NCI-H510A (cell line): ENCODE results near the gene PHPT1.
"Not testable (repeated sequence)": the region's sequence is repeated elsewhere in the genome, so short reads cannot be mapped to it uniquely, and the experiment has no call there.

Experiments used
- DNase-seq: peaks from one replicate; lab custom pipeline; 2025; lab: John Stamatoyannopoulos, UW

PHPT1 gene

GRCh38 chr9:136837146-136837855 is 11.9 kb upstream of the PHPT1 start:
- DNase-seq = no peak

- not testable (repeated sequence) for DNase-seq
Observed at GRCh38 chr9:136837856-136838277, 11.3 kb upstream of the PHPT1 start.

GRCh38 chr9:136838314-136839228 is 10.6 kb upstream of the PHPT1 start:
- DNase-seq = no peak

GRCh38 chr9:136839229-136840139 is 9.7 kb upstream of the PHPT1 start:
- no peak for DNase-seq

- DNase-seq = peak; percentile 24
Observed at GRCh38 chr9:136840140-136840876, 8.9 kb upstream of the PHPT1 start.

GRCh38 chr9:136840877-136841645 is 8.1 kb upstream of the PHPT1 start:
- peak; percentile 82 for DNase-seq

GRCh38 chr9:136841646-136842379 is 7.4 kb upstream of the PHPT1 start:
- DNase-seq = peak; percentile 48

GRCh38 chr9:136842380-136842948 is 6.7 kb upstream of the PHPT1 start, which contains the start of gene AJM1:
Gene AJM1 (plus strand): TSS chr9:136842478. CDS start chr9:136844415, 1,937 bp downstream.
- DNase-seq = peak; percentile 30

- DNase-seq = not testable (repeated sequence)
Observed at GRCh38 chr9:136843159-136843800, 5.9 kb upstream of the PHPT1 start.

GRCh38 chr9:136843801-136844740 is 5.1 kb upstream of the PHPT1 start:
- not testable (repeated sequence) for DNase-seq

- DNase-seq = no peak
Observed at GRCh38 chr9:136844761-136845464, 4.3 kb upstream of the PHPT1 start.

GRCh38 chr9:136845465-136846260 is 3.5 kb upstream of the PHPT1 start:
- no peak for DNase-seq

- no peak for DNase-seq
Observed at GRCh38 chr9:136846376-136847087, 2.7 kb upstream of the PHPT1 start.

GRCh38 chr9:136847088-136847825 is 2.0 kb upstream of the PHPT1 start:
- no peak for DNase-seq
